Kidney capillary endothelial cell (primary cell): ENCODE data around the gene ZNF334.

ENCODE experiments used
- DNase-seq: peaks from one replicate; pipeline ENCODE4 v3.0.0-alpha.2; 2018; ENCODE audit warnings: low spot score

The ZNF334 gene

DNA sequence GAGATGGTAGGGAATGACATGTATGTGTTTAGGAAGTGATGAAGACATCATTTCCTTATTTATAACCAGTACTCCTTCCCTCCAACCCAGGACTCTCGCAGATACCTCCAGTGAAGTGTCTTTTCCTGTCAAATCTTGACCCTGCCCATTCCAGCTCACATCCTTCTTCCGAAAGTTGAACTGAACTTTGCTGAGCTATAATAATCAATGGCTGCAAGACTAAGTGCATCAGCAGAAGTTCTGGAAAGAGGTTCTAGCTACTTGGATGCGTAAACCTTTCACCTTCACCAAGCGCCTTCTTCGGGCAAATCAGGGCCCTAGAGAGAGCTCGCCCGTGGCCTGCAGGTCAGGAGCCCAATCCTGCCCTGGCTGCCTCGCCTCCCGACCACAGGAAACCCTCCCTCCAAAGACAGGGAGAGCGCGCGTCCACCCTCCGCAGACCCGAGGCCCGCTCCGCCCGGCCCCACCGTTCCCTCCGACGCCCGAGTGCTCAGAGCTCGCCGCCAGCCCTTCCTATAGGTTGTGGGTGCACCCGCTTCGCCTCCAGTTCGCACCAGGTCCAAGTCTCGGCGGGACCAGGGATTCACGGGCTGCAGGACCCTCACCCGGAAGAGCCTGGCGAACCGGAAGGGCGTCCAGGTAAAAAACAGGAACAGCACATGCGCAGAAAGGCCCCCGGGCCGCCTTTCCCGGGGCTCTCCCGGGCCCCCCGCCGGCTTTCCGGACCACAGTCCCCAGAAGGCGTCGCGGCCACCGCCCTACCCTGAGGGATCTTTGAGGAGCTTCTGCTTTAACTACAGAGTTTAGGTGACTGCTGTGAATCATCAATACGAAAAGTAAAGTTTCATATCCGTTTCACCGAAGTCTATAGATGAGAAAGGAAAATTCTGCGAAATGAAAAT lies at the start of gene ZNF334:
ZNF334 (minus strand) TSS at position 617 of the 902 bp plus-strand sequence. CDS start 1,457 bp downstream, outside the sequence.
- DNase-seq, result peak; percentile 12

DNA sequence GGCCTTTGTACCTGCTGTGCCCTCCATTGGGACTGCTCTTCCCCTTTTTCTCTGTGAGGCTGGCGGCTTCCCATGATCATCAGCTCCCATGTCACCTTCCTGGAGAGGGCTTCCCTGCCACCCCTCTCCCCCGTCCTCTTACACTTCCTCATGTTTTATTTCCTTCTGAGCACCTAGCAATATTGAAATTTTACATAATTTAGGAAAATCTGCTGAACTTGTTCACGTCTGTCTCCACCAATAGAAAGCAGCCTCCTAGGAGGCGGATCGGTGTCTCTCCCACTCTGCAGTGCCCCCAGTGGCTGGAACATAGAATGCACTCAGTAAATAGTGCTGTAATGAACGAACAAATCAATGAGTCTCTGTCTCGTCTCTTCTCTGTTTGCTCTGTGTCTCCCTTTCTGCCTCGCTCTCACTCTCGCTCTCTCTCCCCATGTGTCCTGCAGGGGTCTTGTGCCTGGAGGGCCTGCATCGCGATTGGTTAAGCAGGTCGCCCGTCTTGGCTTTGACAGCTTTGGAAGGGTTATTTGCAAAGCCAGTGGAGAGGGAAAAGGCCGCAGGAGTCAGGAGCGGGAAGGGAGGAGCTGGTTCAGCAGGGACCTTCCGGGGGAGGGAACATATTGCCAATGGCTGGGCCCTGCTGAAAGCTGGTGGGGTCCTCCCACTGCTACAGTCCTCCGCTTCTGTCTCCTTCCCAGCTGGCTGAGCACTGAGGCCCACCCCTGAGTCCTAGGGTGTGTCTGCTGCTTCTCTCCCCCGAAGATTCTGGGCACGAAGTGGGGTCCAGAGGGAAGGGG lies 49.2 kb upstream of the ZNF334 start:
- DNase-seq, result peak; percentile 65

GRCh38 chr20:46562009-46562372 lies 48.6 kb upstream of the ZNF334 start:
- no peak for DNase-seq

DNA sequence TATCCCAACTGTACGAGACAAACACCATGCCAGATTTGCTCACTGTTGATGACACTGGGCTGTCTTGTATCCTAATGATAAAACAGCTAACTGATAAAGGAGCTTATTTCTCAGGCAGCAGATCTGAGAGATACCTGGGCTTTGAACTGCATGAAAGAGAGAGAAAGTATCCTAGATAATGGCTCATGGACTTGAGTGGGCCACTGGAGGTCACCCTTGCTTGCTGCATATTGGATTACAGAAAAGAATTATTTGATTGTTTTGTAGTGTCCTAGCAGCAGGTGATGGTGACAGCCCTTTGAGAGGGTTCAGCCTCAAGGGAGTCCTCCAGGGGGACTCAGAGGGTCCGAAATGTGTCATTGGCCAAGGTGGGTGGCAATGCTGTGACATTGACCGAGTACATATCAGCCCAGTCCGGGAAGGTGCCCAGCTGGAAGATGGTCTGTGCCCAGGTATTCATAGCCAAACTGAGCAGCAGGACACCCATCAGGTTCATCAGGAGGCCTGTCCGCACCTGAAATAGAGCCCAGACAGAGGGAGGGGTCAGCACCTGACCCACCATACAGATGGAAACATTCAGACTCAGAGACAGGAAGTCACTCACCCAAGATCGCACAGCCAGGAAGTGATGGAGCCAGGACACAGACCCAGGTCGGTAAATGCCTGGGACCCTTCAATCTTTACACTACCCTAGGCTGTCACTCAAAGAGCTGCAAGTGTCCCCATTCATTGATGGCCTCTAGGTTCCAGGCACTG lies 46.5 kb upstream of the ZNF334 start:
- no peak for DNase-seq

GRCh38 chr20:46559001-46559400 lies 45.6 kb upstream of the ZNF334 start:
- no peak for DNase-seq

- peak; percentile 94 for DNase-seq
These were observed 45.2 kb upstream of the ZNF334 start for GRCh38 chr20:46558511-46558959.

- no peak for DNase-seq
These were observed 44.0 kb upstream of the ZNF334 start for GRCh38 chr20:46557231-46557956.

DNA sequence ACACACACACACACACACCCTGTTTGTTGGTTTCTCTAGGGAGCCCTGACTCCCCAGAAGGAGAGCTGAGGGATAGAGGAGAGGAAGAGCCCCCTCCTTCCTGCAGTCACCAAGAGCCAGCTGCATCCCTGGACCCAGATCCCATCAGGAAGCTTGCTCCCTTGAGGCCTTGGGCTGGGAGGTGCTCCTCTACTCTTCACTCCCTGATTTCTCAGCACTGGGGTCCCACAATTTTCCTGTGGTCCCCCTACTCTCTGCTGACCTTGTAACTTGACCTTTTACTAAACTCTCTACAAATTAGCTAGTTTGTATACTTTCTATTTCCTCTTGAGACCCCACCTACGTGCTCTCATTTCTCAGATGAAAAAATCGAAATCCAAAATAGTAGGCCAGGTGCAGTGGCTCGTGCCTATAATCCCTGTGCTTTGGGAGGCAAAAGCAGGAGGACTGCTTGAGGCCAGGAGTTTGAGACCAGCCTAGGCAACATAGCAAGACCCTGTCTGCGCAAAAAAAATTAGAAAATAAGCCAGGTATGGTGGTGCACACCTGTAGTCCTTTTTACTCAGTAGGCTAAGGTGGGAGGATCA lies 42.1 kb upstream of the ZNF334 start:
- no peak for DNase-seq

DNA sequence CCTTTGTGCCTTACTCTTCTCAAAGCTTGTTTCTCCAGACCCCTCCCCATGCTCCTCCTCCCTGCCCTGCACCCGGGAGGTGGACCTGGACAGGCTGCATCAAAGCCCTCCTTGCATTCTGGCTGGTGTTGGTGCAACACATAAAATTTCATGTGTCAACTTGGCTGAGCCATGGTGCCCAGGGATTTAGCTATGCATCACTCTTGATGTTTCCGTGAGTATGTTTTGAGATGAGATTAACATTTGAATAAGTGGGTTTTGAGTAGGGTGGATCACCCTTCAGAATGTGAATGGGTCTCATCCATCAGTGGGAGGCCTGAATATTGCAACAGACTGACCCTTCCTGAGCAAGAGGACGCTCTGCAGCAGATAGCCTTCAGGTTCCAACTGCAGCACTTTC lies 41.5 kb upstream of the ZNF334 start:
- DNase-seq, result no peak

DNA sequence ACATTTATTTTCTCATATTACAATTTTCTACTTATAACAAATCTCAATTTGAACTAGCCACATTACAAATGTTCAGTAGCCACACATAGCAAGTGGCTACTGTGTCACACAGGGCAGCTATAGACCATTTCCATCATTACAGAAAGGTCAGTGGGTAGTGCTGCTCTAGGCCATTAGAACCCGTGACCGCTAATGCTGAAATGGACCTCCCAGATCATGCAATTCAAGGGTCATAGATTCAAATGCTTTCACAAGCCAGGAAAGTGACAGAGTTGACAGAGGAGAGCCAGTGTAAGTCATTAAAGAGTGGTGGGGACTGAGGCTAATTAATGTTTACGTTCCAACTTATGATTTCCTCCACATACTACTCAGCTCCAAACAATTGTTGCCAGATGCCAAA lies 40.6 kb upstream of the ZNF334 start:
- DNase-seq, result no peak

DNA sequence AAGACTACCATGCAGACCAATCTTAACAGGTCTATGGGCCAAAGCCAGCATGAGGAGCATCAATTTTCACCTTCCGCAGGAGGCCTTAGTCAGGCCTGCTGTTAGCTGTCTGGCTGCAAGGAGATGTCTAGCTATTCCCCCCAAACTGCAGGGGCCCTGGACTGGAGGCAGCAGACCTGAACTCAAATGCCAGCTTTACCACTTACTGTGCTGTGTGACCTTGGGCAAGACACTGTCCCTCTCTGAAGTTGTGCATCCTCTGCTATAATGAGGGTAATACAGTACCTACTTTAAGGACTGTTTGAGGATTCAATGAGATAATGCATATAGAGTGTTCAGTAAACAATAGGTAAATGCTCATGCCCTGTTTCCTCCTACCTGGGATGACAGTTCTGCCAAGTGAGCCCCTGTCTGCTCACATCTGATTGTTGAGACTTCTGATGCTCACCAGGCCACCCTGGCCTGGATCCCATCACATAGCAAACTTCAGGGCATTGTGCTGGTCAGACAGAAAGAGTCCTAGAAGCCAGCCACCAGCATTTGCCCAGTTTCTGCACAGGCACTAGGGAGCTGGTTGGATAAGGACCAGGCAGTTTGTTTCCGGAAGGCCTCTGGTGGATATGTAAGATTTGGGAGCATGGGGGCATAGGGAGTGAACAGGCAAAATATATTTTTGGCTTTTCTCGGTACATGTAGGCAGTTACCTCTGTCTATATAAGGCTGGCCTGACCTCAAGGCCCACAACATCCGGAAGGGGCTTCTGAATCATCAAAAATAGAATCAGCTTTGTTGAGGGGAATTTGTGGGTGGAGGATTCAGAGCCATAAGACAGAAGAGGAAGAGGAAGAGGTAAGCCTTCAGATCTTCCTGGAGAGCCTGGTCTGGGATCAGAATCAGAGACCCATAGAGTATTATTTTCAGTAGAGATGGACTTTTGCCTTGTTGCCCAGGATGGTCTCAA lies 39.4 kb upstream of the ZNF334 start:
- DNase-seq, result no peak

- DNase-seq, result no peak
These were observed 38.4 kb upstream of the ZNF334 start for GRCh38 chr20:46551522-46552381.

DNA sequence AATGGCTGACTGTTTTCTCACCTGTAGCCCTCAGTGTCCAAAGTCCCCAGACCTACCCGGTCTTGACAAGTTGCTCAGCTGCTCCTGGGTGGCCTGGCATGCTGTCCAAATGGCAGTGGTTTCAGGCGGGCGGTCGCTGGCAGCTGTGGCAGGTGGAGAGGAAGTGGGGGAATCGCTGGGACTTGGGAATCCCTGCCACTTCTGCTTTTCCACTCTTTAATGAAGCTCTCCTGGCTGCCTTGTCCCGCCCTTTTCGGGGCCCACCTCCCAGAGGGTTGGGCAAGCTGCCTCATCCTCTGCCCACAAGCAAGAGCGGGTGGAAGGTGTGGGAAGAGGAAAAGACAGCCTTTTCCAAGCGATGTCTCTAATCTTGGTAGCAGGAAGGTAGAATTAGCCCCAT lies 37.1 kb upstream of the ZNF334 start, which contains the start of gene OCSTAMP:
OCSTAMP (minus strand) TSS at position 194 of the 400 bp plus-strand sequence; CDS start at position 100, 94 bp downstream.
- DNase-seq, result no peak

GRCh38 chr20:46549188-46549972 lies 36.0 kb upstream of the ZNF334 start:
- DNase-seq, result no peak

DNA sequence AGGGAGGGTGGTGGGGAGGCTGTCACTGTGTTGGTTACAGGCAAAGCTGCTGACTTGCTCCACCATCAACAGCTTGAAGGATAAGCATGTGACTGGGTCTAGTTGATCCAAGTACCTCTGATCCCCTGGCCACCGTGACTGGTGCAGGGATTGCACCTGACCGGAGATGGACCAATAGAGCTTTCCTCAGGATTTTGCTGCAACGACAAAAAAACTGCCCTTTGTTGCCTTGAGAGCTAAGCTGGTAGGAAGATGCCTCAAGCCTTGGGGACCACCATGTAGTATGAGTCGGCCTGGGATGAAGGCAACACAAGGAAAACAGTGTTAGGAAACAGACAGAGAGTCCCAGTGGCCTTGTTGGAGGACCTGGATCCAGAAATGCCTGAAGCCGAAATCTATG lies 35.3 kb upstream of the ZNF334 start:
- no peak for DNase-seq

- no peak for DNase-seq
These were observed 34.6 kb upstream of the ZNF334 start for GRCh38 chr20:46547995-46548394.

GRCh38 chr20:46546936-46547335 lies 33.6 kb upstream of the ZNF334 start:
- no peak for DNase-seq

DNA sequence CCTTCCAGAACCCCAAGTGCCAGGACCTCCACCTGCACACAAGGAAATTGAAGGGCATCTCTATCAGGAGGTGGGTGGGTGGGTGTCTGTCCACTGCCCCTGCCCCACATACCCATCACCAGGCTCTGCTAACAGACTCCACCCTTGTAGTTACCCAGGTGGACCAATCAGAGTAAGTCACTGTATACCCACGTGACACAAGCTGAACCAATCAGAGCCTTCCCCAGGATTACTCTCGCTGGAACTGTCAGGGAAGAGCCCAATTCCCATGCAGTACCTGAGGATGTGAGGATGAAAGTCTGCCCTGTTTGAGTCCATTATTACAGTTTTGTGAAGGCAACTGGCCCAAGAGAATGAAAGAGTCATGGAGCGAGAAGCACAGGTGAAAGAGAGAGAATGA lies 32.9 kb upstream of the ZNF334 start:
- DNase-seq, result no peak
